Measurements from ENCODE around the gene SLC2A1.

DNA sequence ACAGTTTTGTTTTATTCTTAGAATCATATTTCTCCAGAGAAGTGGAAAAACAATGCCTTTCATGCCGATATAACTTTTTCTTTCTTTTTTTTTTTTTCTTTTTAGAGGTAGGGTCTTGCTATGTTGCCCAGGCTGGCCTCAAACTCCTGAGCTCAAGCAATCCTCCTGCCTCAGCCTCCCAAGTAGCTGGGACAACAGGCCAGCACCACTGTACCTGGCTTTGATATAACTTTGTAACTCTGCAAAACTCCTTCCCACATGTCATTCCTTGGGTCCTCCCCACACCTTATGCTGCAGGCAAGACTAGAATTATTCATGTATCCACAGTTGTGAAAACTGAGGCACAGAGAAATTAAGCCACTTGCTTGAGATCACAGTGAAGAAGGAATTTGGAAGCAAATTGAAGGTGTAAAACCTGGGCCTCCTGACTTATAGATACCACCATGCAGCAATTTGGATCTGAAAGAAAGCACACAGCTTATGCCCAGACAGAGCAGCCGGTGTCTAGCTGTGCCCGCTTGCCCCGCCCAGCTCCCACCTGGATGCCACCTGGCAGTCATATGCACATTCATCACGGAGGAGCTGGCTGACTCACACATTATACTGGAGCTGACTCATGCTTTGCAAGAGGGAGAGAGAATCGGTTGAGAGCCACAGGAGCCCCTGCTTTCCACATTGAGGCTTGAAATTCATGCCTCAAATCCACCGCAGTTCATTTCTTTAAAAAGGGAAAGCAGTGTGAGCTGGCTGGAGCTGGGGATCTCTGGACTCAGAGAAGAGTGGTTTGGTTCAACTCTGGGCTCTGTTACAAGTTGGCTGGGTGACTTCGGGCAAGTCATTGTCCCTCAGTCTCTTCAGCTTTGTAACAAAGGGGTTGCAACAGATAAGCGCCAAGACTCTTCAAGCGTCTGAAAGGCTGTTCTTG lies 8.3 kb upstream of the SLC2A1 start:
- TF ChIP-seq, protein P1, sequence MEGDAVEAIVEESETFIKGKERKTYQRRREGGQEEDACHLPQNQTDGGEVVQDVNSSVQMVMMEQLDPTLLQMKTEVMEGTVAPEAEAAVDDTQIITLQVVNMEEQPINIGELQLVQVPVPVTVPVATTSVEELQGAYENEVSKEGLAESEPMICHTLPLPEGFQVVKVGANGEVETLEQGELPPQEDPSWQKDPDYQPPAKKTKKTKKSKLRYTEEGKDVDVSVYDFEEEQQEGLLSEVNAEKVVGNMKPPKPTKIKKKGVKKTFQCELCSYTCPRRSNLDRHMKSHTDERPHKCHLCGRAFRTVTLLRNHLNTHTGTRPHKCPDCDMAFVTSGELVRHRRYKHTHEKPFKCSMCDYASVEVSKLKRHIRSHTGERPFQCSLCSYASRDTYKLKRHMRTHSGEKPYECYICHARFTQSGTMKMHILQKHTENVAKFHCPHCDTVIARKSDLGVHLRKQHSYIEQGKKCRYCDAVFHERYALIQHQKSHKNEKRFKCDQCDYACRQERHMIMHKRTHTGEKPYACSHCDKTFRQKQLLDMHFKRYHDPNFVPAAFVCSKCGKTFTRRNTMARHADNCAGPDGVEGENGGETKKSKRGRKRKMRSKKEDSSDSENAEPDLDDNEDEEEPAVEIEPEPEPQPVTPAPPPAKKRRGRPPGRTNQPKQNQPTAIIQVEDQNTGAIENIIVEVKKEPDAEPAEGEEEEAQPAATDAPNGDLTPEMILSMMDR (IDR thresholded peaks at IDR 0.05) = no peak
- TF ChIP-seq POLR2A (IDR thresholded peaks at IDR 0.05) = peak in 1 of 4 donors; percentile 25
